ENCODE data around the gene KRT72.

Gene KRT72

GRCh38 chr12:52570511-52570910 is 30.8 kb downstream of the KRT72 start:
- H3F3A ChIP-seq (ENCODE audit: insufficient read depth, low read length) = no peaks in the 10 kb centered on the region
- no peaks in the 10 kb centered on the region for H3K9me3 ChIP-seq (replicated peaks; ENCODE audit: insufficient read depth, low read length)
- no peaks in the 10 kb centered on the region for H3K4me1 ChIP-seq (ENCODE audit: low read length)
- H3K27me3 ChIP-seq (replicated peaks; ENCODE audit: insufficient read depth, low read length) = peaks cover 92% of the 10 kb centered on the region
- no peak for TF ChIP-seq EZH2phosphoT487 (IDR thresholded peaks at IDR 0.05; ENCODE audit: low read length)
- no peak for TF ChIP-seq EZH2 (optimal IDR thresholded peaks at IDR 0.05; ENCODE audit: low read depth, low read length)
- TF ChIP-seq, protein P1, sequence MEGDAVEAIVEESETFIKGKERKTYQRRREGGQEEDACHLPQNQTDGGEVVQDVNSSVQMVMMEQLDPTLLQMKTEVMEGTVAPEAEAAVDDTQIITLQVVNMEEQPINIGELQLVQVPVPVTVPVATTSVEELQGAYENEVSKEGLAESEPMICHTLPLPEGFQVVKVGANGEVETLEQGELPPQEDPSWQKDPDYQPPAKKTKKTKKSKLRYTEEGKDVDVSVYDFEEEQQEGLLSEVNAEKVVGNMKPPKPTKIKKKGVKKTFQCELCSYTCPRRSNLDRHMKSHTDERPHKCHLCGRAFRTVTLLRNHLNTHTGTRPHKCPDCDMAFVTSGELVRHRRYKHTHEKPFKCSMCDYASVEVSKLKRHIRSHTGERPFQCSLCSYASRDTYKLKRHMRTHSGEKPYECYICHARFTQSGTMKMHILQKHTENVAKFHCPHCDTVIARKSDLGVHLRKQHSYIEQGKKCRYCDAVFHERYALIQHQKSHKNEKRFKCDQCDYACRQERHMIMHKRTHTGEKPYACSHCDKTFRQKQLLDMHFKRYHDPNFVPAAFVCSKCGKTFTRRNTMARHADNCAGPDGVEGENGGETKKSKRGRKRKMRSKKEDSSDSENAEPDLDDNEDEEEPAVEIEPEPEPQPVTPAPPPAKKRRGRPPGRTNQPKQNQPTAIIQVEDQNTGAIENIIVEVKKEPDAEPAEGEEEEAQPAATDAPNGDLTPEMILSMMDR (IDR thresholded peaks at IDR 0.05; ENCODE audit: low read length) = no peak
- H4K20me1 ChIP-seq (ENCODE audit: insufficient read depth, low read length) = no peaks in the 10 kb centered on the region
- no peak overlapping the region for H3K4me3 ChIP-seq (ENCODE audit: low read length)
- no peaks in the 10 kb centered on the region for H3K79me2 ChIP-seq (ENCODE audit: low read length)
- H3K27ac ChIP-seq (ENCODE audit: low read length) = no peak overlapping the region
- no peak overlapping the region for H3K9ac ChIP-seq (ENCODE audit: low read length)
- H3K9me2 ChIP-seq (replicated peaks; ENCODE audit: insufficient read depth, low read length) = no peaks in the 10 kb centered on the region
- no peak for DNase-seq
- no peaks in the 10 kb centered on the region for H3K36me3 ChIP-seq (replicated peaks; ENCODE audit: insufficient read depth, low read length)
- H3K4me2 ChIP-seq (ENCODE audit: low read depth, low read length) = no peak overlapping the region
- H2AFZ ChIP-seq (ENCODE audit: low read length) = no peak overlapping the region

- no peak for DNase-seq
- no peaks in the 10 kb centered on the region for H3K79me2 ChIP-seq (ENCODE audit: low read length)
- H3K9me2 ChIP-seq (replicated peaks; ENCODE audit: insufficient read depth, low read length) = no peaks in the 10 kb centered on the region
- no peaks in the 10 kb centered on the region for H3F3A ChIP-seq (ENCODE audit: insufficient read depth, low read length)
- H4K20me1 ChIP-seq (ENCODE audit: insufficient read depth, low read length) = no peaks in the 10 kb centered on the region
- H3K4me2 ChIP-seq (ENCODE audit: low read depth, low read length) = no peak overlapping the region
- H3K9ac ChIP-seq (ENCODE audit: low read length) = no peak overlapping the region
- no peak overlapping the region for H3K27ac ChIP-seq (ENCODE audit: low read length)
- H3K4me1 ChIP-seq (ENCODE audit: low read length) = no peaks in the 10 kb centered on the region
- TF ChIP-seq, protein P1 (IDR thresholded peaks at IDR 0.05; ENCODE audit: low read length) = no peak
- TF ChIP-seq EZH2 (optimal IDR thresholded peaks at IDR 0.05; ENCODE audit: low read depth, low read length) (no peak), EZH2phosphoT487 (IDR thresholded peaks at IDR 0.05; ENCODE audit: low read length) (no peak)
- peaks cover 93% of the 10 kb centered on the region for H3K27me3 ChIP-seq (replicated peaks; ENCODE audit: insufficient read depth, low read length)
- H2AFZ ChIP-seq (ENCODE audit: low read length) = no peak overlapping the region
- no peaks in the 10 kb centered on the region for H3K36me3 ChIP-seq (replicated peaks; ENCODE audit: insufficient read depth, low read length)
- no peaks in the 10 kb centered on the region for H3K9me3 ChIP-seq (replicated peaks; ENCODE audit: insufficient read depth, low read length)
- no peak overlapping the region for H3K4me3 ChIP-seq (ENCODE audit: low read length)
Measured at GRCh38 chr12:52568111-52568510, 33.2 kb downstream of the KRT72 start.

- no peaks in the 10 kb centered on the region for H3K79me2 ChIP-seq (ENCODE audit: low read length)
- peaks cover 92% of the 10 kb centered on the region for H3K27me3 ChIP-seq (replicated peaks; ENCODE audit: insufficient read depth, low read length)
- DNase-seq = no peak
- TF ChIP-seq EZH2phosphoT487 (IDR thresholded peaks at IDR 0.05; ENCODE audit: low read length) (no peak), EZH2 (optimal IDR thresholded peaks at IDR 0.05; ENCODE audit: low read depth, low read length) (no peak)
- TF ChIP-seq, protein P1 (IDR thresholded peaks at IDR 0.05; ENCODE audit: low read length) = no peak
- H3K27ac ChIP-seq (ENCODE audit: low read length) = no peak overlapping the region
- H3K9ac ChIP-seq (ENCODE audit: low read length) = no peak overlapping the region
- no peaks in the 10 kb centered on the region for H3K9me3 ChIP-seq (replicated peaks; ENCODE audit: insufficient read depth, low read length)
- H3K4me3 ChIP-seq (ENCODE audit: low read length) = no peak overlapping the region
- H2AFZ ChIP-seq (ENCODE audit: low read length) = no peak overlapping the region
- H4K20me1 ChIP-seq (ENCODE audit: insufficient read depth, low read length) = no peaks in the 10 kb centered on the region
- H3K4me2 ChIP-seq (ENCODE audit: low read depth, low read length) = no peak overlapping the region
- H3K9me2 ChIP-seq (replicated peaks; ENCODE audit: insufficient read depth, low read length) = no peaks in the 10 kb centered on the region
- H3K36me3 ChIP-seq (replicated peaks; ENCODE audit: insufficient read depth, low read length) = no peaks in the 10 kb centered on the region
- no peaks in the 10 kb centered on the region for H3K4me1 ChIP-seq (ENCODE audit: low read length)
- no peaks in the 10 kb centered on the region for H3F3A ChIP-seq (ENCODE audit: insufficient read depth, low read length)
Measured at GRCh38 chr12:52566847-52567291, 34.4 kb downstream of the KRT72 start.

Measured in MM.1S (cell line).